Calu3 (cell line): ENCODE data around the gene SLCO2A1. TPM values are rescaled to one million over a fixed set of nuclear protein-coding genes. Genes with fewer than 3 reads are reported as not detected.

Source experiments
- BruUV-seq: library from RNA; stranded (reverse); fragments of 400-500 nt; replicated peaks from 2 replicates; lab custom pipeline; 2021; lab: Mats Ljungman, UMichigan
- CTCF ChIA-PET: fragments of 300-600 bp; sonication (Branson Sonifier 250); formaldehyde crosslinking; loops from one replicate; lab custom pipeline; 2022; ENCODE audit warnings: antibody characterized with exemption; lab: Charles Lee
- DNase-seq: peaks from one replicate; pipeline ENCODE4 v3.0.0; 2022
- H3K27ac Mint-ChIP-seq: one replicate; pipeline ENCODE4 v1.8.0; 2022; ENCODE audit warnings: mixed read lengths; ENCODE audit not compliant: unreplicated experiment
- H3K27me3 Mint-ChIP-seq: one replicate; pipeline ENCODE4 v1.8.0; 2022; ENCODE audit warnings: mixed read lengths; ENCODE audit not compliant: unreplicated experiment
- H3K36me3 Mint-ChIP-seq: one replicate; pipeline ENCODE4 v1.8.0; 2022; ENCODE audit warnings: mild to moderate bottlenecking, moderate library complexity, mixed read lengths; ENCODE audit not compliant: insufficient read depth, unreplicated experiment
- H3K4me1 Mint-ChIP-seq: one replicate; pipeline ENCODE4 v1.8.0; 2022; ENCODE audit warnings: mild to moderate bottlenecking, low read depth, mixed read lengths; ENCODE audit not compliant: unreplicated experiment
- H3K4me3 Mint-ChIP-seq: one replicate; pipeline ENCODE4 v1.8.0; 2022; ENCODE audit warnings: mild to moderate bottlenecking, low read depth, moderate library complexity, mixed read lengths; ENCODE audit not compliant: unreplicated experiment
- H3K9me3 Mint-ChIP-seq: one replicate; pipeline ENCODE4 v1.8.0; 2022; ENCODE audit warnings: low read depth, mixed read lengths; ENCODE audit not compliant: unreplicated experiment
- CTCF ChIP-seq: fragments of 200-600 bp; IDR thresholded peaks from one replicate; pipeline ENCODE4 v1.8.0; 2022; ENCODE audit warnings: antibody characterized with exemption; ENCODE audit not compliant: unreplicated experiment
- intact Hi-C: fragments of 100-400 bp; cut with micrococcal nuclease; formaldehyde crosslinking; loops from one replicate; pipeline ENCODE4 v1.10.0; 2022; ENCODE audit not compliant: unreplicated experiment
- total RNA-seq: library from RNA; stranded (reverse); gene quantifications from 2 replicates; pipeline ENCODE4 v1.2.3, GENCODE V29; 2022

SLCO2A1 gene
- total RNA-seq, 1 experiment from 2014 or later: not detected

- Mint-ChIP-seq H3K27me3 (peaks cover 86% of the 10 kb centered on the region), H3K4me1 (no peaks in the 10 kb centered on the region), H3K27ac (no peak overlapping the region), H3K36me3 (peaks cover 7% of the 10 kb centered on the region), H3K9me3 (no peaks in the 10 kb centered on the region), H3K4me3 (no peak overlapping the region)
- DNase-seq: no peak
- intact Hi-C loops: no loop called here
- no peak for TF ChIP-seq CTCF
- CTCF ChIA-PET: interaction anchor here (0.6 kb wide), 2 partner anchors 11 to 582 kb away, joined by 3 to 5 read pairs; no protein-coding TSS in a partner anchor
- BruUV-seq: no TSS peak
These were observed 142.5 kb downstream of the SLCO2A1 start for GRCh38 chr3:133887074-133887802.

- no peak overlapping the region for H3K27ac Mint-ChIP-seq
These were observed 143.5 kb downstream of the SLCO2A1 start for GRCh38 chr3:133886031-133886722.

GRCh38 chr3:133884887-133885711 lies 144.6 kb downstream of the SLCO2A1 start:
- no peaks in the 10 kb centered on the region for H3K4me1 Mint-ChIP-seq
- DNase-seq: no peak
- no peaks in the 10 kb centered on the region for H3K9me3 Mint-ChIP-seq
- intact Hi-C loops: no loop called here
- H3K27me3 Mint-ChIP-seq: peaks cover 68% of the 10 kb centered on the region
- TF ChIP-seq CTCF: no peak
- CTCF ChIA-PET: interaction anchor here (1.0 kb wide), 1 partner anchor 12 kb away, joined by 3 read pairs; no protein-coding TSS in a partner anchor
- no peak overlapping the region for H3K27ac Mint-ChIP-seq
- H3K36me3 Mint-ChIP-seq: peaks cover 7% of the 10 kb centered on the region
- no TSS peak for BruUV-seq
- no peak overlapping the region for H3K4me3 Mint-ChIP-seq

More at GRCh38 chr3:133886031-133886722, 143.5 kb downstream of the SLCO2A1 start:
- no TSS peak for BruUV-seq
- H3K4me1 Mint-ChIP-seq: no peaks in the 10 kb centered on the region
- no peak for TF ChIP-seq CTCF
- intact Hi-C loops: no loop called here
- DNase-seq: no peak
- H3K27me3 Mint-ChIP-seq: peaks cover 78% of the 10 kb centered on the region
- H3K4me3 Mint-ChIP-seq: no peak overlapping the region
- CTCF ChIA-PET: interaction anchor here (0.6 to 1.0 kb wide), 3 partner anchors 10 to 583 kb away, joined by 3 to 5 read pairs (median 3); no protein-coding TSS in a partner anchor
- H3K36me3 Mint-ChIP-seq: peaks cover 7% of the 10 kb centered on the region
- H3K9me3 Mint-ChIP-seq: no peaks in the 10 kb centered on the region
